Measurements from ENCODE around the gene POLR2C.

- TF ChIP-seq CTCF (conservative IDR thresholded peaks at IDR 0.05) (no peak), ZFX (IDR thresholded peaks at IDR 0.05) (no peak)
Observed at GRCh38 chr16:57427824-57428223, 34.7 kb upstream of the POLR2C start.
